ENCODE data around the gene TRIM21.

DNA sequence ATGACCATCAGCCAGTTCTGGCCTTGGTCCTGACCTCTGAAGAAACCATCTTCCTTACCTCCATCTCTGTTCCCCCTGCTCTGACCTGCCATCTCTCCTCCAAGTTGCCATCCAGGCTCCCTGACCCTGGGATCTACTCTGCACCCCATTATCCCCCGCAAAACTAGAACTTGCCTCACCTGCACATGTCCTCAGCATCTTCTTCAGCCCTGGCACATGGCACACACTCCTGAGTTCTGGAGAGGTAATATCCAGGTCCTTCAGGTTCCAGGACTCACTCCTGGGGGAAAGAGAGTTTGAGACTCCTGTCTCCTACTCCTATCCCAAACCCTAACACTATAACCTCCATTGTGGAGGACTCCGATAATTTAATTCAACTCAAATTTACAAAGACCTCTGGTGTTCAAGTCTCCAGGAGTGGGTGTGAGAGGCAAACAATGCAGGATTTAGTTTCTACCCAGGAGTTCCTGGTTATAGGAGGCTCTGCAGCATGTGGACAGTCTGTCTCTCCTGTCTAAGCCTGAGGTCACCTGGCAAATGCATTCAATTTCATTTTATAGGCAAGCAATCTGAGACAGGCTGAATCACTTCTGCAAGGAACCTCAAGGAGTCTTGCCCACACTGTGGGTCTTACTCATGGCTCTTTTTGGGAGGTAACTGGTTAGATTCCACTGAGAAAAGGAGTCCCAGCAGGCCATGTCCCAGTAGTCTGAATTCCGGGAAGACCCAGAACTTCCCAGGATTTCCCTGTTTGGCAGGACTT lies 7.3 kb downstream of the TRIM21 start:
- TF ChIP-seq, protein P1, sequence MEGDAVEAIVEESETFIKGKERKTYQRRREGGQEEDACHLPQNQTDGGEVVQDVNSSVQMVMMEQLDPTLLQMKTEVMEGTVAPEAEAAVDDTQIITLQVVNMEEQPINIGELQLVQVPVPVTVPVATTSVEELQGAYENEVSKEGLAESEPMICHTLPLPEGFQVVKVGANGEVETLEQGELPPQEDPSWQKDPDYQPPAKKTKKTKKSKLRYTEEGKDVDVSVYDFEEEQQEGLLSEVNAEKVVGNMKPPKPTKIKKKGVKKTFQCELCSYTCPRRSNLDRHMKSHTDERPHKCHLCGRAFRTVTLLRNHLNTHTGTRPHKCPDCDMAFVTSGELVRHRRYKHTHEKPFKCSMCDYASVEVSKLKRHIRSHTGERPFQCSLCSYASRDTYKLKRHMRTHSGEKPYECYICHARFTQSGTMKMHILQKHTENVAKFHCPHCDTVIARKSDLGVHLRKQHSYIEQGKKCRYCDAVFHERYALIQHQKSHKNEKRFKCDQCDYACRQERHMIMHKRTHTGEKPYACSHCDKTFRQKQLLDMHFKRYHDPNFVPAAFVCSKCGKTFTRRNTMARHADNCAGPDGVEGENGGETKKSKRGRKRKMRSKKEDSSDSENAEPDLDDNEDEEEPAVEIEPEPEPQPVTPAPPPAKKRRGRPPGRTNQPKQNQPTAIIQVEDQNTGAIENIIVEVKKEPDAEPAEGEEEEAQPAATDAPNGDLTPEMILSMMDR (IDR thresholded peaks at IDR 0.05): no peak
- TF ChIP-seq POLR2A (IDR thresholded peaks at IDR 0.05) (no peak), EP300 (IDR thresholded peaks at IDR 0.05) (no peak)

All from sigmoid colon (tissue), 4 donors.